HepG2 (cell line): ENCODE measurements around the gene OBSL1. TPM values are rescaled to one million over a fixed set of nuclear protein-coding genes. Genes with fewer than 3 reads are reported as not detected.

ENCODE experiments used
- ATF2 ChIP-seq: sonication (generic); formaldehyde crosslinking; IDR thresholded peaks from 2 replicates; pipeline ENCODE4 v1.4.0; 2020; ENCODE audit warnings: missing genetic modification reagents
- EP300 ChIP-seq, 3 experiments: sonication (generic) in 1 of 3; formaldehyde crosslinking in 1 of 3; IDR thresholded peaks; 2 replicates each; pipeline versions ENCODE4 v1.5.1 to v1.6.1; 2011 to 2020; ENCODE audit warnings: low read depth in 2 of 3, low read length in 2 of 3, borderline replicate concordance in 1 of 3, improper control_type of control experiment in 1 of 3, mild to moderate bottlenecking in 1 of 3, missing genetic modification reagents in 1 of 3, moderate library complexity in 1 of 3
- GATAD1 ChIP-seq: IDR thresholded peaks from 2 replicates; pipeline ENCODE4 v1.6.1; 2016; ENCODE audit warnings: missing genetic modification reagents, missing compliant biosample characterization
- MAFF ChIP-seq: IDR thresholded peaks from 2 replicates; pipeline ENCODE4 v1.6.1; 2011; ENCODE audit warnings: low read depth, low read length, improper control_type of control experiment
- MTERF4 ChIP-seq: sonication (generic); formaldehyde crosslinking; IDR thresholded peaks from 2 replicates; pipeline ENCODE4 v1.8.0; 2023; ENCODE audit warnings: mild to moderate bottlenecking, missing genetic modification reagents
- RORA ChIP-seq: sonication (generic); formaldehyde crosslinking; IDR thresholded peaks from 2 replicates; pipeline ENCODE4 v1.5.0; 2020; ENCODE audit warnings: mild to moderate bottlenecking, missing genetic modification reagents, moderate library complexity
- SALL1 ChIP-seq: sonication (generic); formaldehyde crosslinking; IDR thresholded peaks from 2 replicates; pipeline ENCODE4 v1.8.0; 2022; ENCODE audit warnings: mild to moderate bottlenecking, missing genetic modification reagents
- TAF15 ChIP-seq: fragments of 200-400 bp; formaldehyde crosslinking; IDR thresholded peaks from one replicate; pipeline ENCODE4 v1.6.1; 2018; ENCODE audit warnings: mild to moderate bottlenecking, low read depth, low read length; ENCODE audit not compliant: poor library complexity, severe bottlenecking
- U2AF1 ChIP-seq: fragments of 200-400 bp; formaldehyde crosslinking; optimal IDR thresholded peaks from 2 replicates; pipeline ENCODE3; 2017; ENCODE audit warnings: mild to moderate bottlenecking, low read depth, low read length
- ZEB1 ChIP-seq: IDR thresholded peaks from 2 replicates; pipeline ENCODE4 v1.6.1; 2012; ENCODE audit warnings: mild to moderate bottlenecking, low read depth, inconsistent platforms; ENCODE audit not compliant: insufficient replicate concordance
- ZNF253 ChIP-seq: sonication (generic); formaldehyde crosslinking; IDR thresholded peaks from 2 replicates; pipeline ENCODE4 v1.8.0; 2022; ENCODE audit warnings: mild to moderate bottlenecking, missing genetic modification reagents, borderline replicate concordance
- ZNF329 ChIP-seq: sonication (generic); formaldehyde crosslinking; IDR thresholded peaks from 2 replicates; pipeline ENCODE4 v1.9.0; 2021; ENCODE audit warnings: low read depth, mild to moderate bottlenecking, missing genetic modification reagents
- ZNF691 ChIP-seq: sonication (generic); formaldehyde crosslinking; IDR thresholded peaks from 2 replicates; pipeline ENCODE4 v1.4.0; 2020; ENCODE audit warnings: missing genetic modification reagents, low read depth, mild to moderate bottlenecking, borderline replicate concordance
- ZSCAN30 ChIP-seq: sonication (generic); formaldehyde crosslinking; IDR thresholded peaks from 2 replicates; pipeline ENCODE4 v1.5.0; 2020; ENCODE audit warnings: mild to moderate bottlenecking, missing genetic modification reagents
- polyA plus RNA-seq, 8 experiments: library from polyadenylated mRNA; depleted of rRNA in 3 of 8; stranded (reverse) in 7 of 8; unstranded in 1 of 8; fragments of >200 nt; fragmentation: Illumina TruSeq in 4 of 8; extraction: Trizol in 4 of 8; gene quantifications; 2 replicates each; pipeline versions ENCODE4 v1.2.1 to v1.2.3, GENCODE V29; 2011 to 2016; ENCODE audit warnings: low read depth in 4 of 8, missing spikeins in 1 of 8, mixed read lengths in 1 of 8; ENCODE audit not compliant: insufficient read depth in 1 of 8
- total RNA-seq, 5 experiments: library from RNA; depleted of rRNA; stranded (reverse); fragments of >200 nt; fragmentation: Illumina TruSeq; extraction: Trizol; gene quantifications; 2 replicates each; pipeline ENCODE4 v1.2.3, GENCODE V29; 2016; ENCODE audit warnings: low read depth in 1 of 5
- TF ChIP-seq, protein P1 (sequence below): sonication (generic); formaldehyde crosslinking; IDR thresholded peaks from 2 replicates; pipeline ENCODE4 v1.8.0; 2022; ENCODE audit warnings: mild to moderate bottlenecking, missing genetic modification reagents
- TF ChIP-seq, protein P2 (sequence below): sonication (generic); formaldehyde crosslinking; IDR thresholded peaks from 2 replicates; pipeline ENCODE4 v1.5.1; 2020; ENCODE audit warnings: mild to moderate bottlenecking, missing genetic modification reagents

Gene OBSL1
- total and polyA plus RNA-seq, 2 of the 13 experiments (the other 11 are each of a cell fraction or from before 2014, with no cell fraction given): 86.7 to 218 TPM

DNA sequence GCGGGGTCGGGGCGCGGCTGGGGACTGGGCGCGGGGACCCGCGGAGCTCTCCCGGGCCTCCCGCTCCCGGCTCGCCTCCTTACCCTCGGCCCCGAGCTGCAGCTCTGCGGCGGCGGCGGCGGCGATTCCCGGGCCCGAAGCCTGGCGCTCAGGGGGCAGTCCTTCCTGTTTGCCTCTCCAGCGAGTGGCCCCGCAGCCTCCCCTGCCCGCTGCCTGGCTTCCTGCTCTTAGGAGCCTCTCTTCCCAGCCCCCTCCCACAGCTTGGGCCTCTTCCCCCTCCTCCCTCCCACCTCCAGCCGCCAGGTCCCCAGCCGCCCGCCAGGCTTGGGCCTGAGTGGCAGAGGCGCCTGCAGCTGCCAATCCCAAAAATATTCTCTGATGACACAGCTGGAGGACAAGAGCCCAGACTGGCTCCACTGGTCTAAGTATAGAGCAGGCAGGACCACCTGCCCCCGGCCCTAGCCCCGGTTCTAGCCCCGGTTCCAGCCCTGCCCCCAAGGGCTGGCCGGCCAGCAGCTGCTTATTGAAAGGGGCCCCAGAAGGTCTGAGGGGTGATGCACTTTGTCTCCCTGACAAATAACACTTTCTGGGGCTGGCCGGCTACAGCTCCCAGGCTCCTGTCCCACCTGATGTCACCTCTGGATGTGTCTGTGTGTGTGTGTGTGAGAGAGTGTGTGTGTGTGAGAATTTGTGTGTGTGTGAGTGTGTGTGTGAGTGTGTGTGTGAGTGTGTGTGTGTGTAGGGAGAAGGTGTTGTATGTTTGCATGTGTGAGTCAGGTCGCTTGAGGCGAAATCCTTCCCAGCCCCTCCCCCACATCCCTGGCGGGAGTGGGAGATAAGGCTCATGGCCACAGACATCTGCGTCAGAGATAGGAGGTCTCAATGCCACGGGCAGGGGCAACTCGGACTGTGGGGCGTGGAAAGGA lies at the start of gene OBSL1 (continued):
- TF ChIP-seq RORA (CRISPR knock-in tag): no peak
- TF ChIP-seq ZNF253 (CRISPR knock-in tag): no peak
- TF ChIP-seq ZNF691 (CRISPR knock-in tag): 0 out of 2 replicates have a peak, but pooled peaks have one; percentile 61
- no peak; the same call in 1 of the 2 replicates for TF ChIP-seq ZSCAN30 (CRISPR knock-in tag)
- TF ChIP-seq, protein P1, sequence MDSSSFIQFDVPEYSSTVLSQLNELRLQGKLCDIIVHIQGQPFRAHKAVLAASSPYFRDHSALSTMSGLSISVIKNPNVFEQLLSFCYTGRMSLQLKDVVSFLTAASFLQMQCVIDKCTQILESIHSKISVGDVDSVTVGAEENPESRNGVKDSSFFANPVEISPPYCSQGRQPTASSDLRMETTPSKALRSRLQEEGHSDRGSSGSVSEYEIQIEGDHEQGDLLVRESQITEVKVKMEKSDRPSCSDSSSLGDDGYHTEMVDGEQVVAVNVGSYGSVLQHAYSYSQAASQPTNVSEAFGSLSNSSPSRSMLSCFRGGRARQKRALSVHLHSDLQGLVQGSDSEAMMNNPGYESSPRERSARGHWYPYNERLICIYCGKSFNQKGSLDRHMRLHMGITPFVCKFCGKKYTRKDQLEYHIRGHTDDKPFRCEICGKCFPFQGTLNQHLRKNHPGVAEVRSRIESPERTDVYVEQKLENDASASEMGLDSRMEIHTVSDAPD: peak; percentile 32; the same call in 1 of the 2 replicates
- TF ChIP-seq EP300 (IDR thresholded peaks at IDR 0.05; ENCODE audit: low read depth in 2 of 2, low read length in 2 of 2): peak; percentile 17 to 69; a peak in 3 of 4 replicates
- peak; percentile 52; the same call in 1 of the 2 replicates for TF ChIP-seq EP300 (CRISPR knock-in tag; IDR thresholded peaks at IDR 0.05; ENCODE audit: borderline replicate concordance)
- no peak; the same call in none of the 2 replicates for TF ChIP-seq ATF2
- TF ChIP-seq TAF15: peak; percentile 48
- peak; percentile 85 for TF ChIP-seq SALL1 (CRISPR knock-in tag)
- TF ChIP-seq ZEB1: peak; percentile 19
- TF ChIP-seq, protein P2, sequence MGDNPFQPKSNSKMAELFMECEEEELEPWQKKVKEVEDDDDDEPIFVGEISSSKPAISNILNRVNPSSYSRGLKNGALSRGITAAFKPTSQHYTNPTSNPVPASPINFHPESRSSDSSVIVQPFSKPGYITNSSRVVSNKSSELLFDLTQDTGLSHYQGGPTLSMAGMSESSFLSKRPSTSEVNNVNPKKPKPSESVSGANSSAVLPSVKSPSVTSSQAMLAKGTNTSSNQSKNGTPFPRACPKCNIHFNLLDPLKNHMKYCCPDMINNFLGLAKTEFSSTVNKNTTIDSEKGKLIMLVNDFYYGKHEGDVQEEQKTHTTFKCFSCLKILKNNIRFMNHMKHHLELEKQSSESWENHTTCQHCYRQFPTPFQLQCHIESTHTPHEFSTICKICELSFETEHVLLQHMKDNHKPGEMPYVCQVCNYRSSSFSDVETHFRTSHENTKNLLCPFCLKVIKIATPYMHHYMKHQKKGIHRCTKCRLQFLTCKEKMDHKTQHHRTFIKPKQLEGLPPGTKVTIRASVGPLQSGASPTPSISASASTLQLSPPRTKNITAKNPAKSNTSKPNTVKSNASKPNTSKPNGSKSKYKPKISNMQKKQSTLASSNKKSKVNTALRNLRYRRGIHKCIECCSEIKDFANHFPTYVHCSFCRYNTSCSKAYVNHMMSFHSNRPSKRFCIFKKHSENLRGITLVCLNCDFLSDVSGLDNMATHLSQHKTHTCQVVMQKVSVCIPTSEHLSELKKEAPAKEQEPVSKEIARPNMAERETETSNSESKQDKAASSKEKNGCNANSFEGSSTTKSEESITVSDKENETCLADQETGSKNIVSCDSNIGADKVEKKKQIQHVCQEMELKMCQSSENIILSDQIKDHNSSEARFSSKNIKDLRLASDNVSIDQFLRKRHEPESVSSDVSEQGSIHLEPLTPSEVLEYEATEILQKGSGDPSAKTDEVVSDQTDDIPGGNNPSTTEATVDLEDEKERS (CRISPR knock-in tag): no peak; the same call in 1 of the 2 replicates
- TF ChIP-seq MAFF: no peak
- peak; percentile 86 for TF ChIP-seq U2AF1
- no peak for TF ChIP-seq MTERF4 (CRISPR knock-in tag)
- TF ChIP-seq ZNF329: peak; percentile 67; the same call in 1 of the 2 replicates
- peak; percentile 33 for TF ChIP-seq GATAD1 (CRISPR knock-in tag)
